ENCODE results near the gene RHOJ. TPM values are rescaled to one million over a fixed set of nuclear protein-coding genes. Genes with fewer than 3 reads are reported as not detected.
A peak's percentile ranks its signal among the peaks of the same experiment; 100 is the strongest.

RHOJ gene
- total RNA-seq, 1 donor: 0.43 TPM

DNA sequence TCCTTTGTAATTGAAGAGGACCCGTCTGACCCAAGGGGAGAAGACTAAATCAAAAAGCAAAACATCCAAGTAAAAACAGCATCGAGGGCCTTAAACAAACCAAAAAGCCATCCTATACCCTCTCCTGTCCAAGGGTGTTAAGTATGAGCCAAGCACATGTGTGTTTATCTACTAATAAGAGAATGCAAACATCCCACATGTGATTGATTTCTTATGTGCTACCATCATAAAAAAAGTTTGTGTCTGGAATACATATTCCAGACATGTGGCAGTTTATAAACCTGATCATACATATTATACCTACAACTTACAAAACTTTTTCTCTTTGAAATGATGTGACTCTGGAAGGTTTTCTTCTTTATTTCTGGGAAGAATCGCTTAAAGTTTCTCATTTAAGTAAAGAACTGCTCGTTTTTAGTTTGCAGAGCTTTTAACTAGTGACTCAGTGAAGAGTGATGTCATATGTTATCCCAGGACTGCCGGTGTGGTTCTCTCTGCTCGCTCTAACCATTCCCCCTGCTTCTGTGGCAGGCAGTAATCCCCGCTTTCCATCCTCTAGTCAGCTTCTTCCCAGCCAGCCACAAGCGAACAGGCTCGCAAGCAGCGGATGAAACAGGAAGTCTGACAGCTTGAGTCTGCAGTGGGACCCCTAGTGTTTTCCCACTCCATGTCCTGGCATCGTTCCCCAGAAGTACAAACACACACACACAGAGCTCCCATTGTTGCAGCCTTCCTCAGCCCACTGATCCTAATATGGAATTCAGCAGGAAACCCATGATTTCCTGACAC is 431 bp upstream of the RHOJ start:
- TF ChIP-seq, protein P1, sequence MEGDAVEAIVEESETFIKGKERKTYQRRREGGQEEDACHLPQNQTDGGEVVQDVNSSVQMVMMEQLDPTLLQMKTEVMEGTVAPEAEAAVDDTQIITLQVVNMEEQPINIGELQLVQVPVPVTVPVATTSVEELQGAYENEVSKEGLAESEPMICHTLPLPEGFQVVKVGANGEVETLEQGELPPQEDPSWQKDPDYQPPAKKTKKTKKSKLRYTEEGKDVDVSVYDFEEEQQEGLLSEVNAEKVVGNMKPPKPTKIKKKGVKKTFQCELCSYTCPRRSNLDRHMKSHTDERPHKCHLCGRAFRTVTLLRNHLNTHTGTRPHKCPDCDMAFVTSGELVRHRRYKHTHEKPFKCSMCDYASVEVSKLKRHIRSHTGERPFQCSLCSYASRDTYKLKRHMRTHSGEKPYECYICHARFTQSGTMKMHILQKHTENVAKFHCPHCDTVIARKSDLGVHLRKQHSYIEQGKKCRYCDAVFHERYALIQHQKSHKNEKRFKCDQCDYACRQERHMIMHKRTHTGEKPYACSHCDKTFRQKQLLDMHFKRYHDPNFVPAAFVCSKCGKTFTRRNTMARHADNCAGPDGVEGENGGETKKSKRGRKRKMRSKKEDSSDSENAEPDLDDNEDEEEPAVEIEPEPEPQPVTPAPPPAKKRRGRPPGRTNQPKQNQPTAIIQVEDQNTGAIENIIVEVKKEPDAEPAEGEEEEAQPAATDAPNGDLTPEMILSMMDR (IDR thresholded peaks at IDR 0.05; ENCODE audit: insufficient read depth, low read depth, low read length): peak; percentile 17
- peak; percentile 81 for DNase-seq (ENCODE audit: low read depth)
- peak overlapping the region; percentile 37 for H3K4me3 ChIP-seq (ENCODE audit: low read depth, low read length)

DNA sequence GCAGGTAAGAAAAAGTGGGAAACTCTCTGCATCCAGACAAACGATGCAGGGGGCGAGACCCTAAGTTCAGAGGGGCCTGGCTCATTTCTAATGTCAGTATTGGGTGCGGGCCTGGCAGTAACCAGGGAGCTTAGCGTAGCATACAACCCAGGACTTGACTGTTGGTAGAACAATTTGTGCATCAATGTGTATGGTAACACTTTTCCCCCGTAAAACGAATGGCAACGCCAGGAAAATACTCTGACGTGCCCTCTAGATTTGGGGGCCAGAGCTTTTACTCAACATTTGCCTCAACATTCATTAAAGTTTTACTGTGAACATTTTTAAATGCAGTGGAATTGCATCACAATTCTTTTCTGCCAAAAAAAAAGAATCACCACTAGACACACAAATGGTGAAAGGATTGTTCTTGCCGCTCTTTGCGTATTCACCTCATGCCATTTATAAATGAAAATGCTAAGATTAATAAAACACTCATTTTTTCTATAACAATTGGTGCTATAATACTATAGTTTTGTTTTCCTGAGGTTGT is 867 bp downstream of the RHOJ start:
- no peak overlapping the region for H3K4me3 ChIP-seq (ENCODE audit: low read depth, low read length)
- DNase-seq (ENCODE audit: low read depth): no peak
- TF ChIP-seq, protein P1 (IDR thresholded peaks at IDR 0.05; ENCODE audit: insufficient read depth, low read depth, low read length): no peak

DNA sequence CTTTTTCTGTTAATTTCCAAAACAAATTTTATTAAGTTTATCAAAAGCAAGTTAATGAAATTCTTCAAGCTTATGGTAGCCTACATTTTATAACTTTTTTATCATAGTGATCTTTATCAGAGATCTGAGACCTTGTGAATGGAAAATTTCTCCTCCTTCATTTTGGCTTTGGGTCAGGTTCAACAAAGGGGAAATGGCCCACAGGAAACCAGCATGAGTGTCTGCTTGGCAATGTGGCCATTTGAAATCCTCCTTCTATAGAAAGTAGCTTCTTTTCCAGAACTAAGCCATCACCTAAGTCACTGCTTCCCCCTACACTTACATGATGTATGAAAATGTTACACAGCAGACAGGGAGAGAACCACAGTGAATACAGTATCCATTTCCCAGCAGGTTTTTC is 1.6 kb downstream of the RHOJ start:
- TF ChIP-seq, protein P1 (IDR thresholded peaks at IDR 0.05; ENCODE audit: insufficient read depth, low read depth, low read length): no peak
- H3K4me3 ChIP-seq (ENCODE audit: low read depth, low read length): no peak overlapping the region
- DNase-seq (ENCODE audit: low read depth): no peak

DNA sequence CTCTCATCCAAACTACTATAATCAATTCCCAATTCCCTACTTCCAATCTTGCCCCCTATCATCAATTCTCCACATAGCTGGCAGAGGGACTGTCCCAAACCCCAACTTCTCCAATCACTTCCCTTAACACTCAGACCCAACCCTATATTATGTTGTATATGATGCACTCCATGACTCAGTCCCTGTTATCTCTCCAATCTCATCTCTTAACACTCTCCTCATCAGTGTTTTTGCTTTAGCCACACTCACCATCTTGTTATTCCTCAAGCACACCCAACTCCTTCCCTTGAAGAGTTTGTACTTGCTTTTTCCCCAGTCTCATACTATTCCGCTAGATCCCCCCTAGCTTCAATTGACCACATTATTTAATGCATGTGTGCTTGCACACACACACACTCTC is 4.9 kb downstream of the RHOJ start:
- no peak for DNase-seq (ENCODE audit: low read depth)
- no peak overlapping the region for H3K4me3 ChIP-seq (ENCODE audit: low read depth, low read length)
- TF ChIP-seq, protein P1 (IDR thresholded peaks at IDR 0.05; ENCODE audit: insufficient read depth, low read depth, low read length): no peak

DNA sequence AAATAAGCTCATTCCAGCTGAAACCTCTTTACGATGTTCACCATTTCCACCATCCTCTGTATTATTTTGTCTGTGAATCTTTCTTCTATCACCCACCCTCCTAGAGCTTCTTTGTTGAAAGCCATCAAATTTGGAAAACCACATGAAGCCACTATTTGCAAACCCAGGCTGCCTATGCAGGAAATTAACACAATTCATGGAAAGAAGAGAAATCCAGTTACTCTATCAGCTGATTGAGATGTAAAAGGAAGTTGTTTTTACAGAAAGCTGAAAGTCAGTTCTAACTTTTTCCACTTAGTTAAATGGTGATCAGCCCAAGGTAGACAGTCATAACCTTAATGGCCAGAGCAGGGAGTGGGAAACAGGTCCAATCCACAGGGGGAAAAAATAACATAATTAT is 6.6 kb downstream of the RHOJ start:
- DNase-seq (ENCODE audit: low read depth): no peak
- TF ChIP-seq, protein P1 (IDR thresholded peaks at IDR 0.05; ENCODE audit: insufficient read depth, low read depth, low read length): no peak
- H3K4me3 ChIP-seq (ENCODE audit: low read depth, low read length): no peak overlapping the region

DNA sequence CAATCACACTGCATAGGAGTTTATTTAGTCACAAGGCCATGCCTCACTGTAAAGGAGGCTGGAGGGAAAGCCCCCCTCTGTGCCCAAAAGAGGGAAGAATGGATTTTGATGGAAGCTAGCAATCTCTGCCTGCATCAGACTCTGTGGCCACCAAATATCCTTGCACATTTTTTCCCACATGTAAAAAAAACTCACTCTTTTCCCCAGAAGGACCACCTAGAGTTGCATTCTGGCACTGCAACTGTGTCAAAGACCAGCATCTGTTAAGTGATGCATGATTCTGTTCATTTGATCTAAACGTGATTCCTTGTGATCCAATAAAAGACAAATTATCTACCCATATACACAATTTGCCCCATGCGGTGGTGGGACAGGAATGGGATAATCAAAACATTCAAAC is 8.0 kb downstream of the RHOJ start:
- TF ChIP-seq, protein P1 (IDR thresholded peaks at IDR 0.05; ENCODE audit: insufficient read depth, low read depth, low read length): peak; percentile 18
- DNase-seq (ENCODE audit: low read depth): no peak
- no peak overlapping the region for H3K4me3 ChIP-seq (ENCODE audit: low read depth, low read length)

Data from fibroblast of villous mesenchyme (primary cell).